Measurements from ENCODE around the gene SH3TC1.

SH3TC1 gene

GRCh38 chr4:8233672-8234484, 34.8 kb downstream of the SH3TC1 start:
- no peak for DNase-seq

GRCh38 chr4:8234715-8235114, 35.6 kb downstream of the SH3TC1 start:
- DNase-seq: no peak

GRCh38 chr4:8235224-8235623, 36.1 kb downstream of the SH3TC1 start:
- DNase-seq: no peak

- no peak for DNase-seq
Measured at GRCh38 chr4:8235686-8236085, 36.6 kb downstream of the SH3TC1 start.

- no peak for DNase-seq
Measured at GRCh38 chr4:8236106-8236919, 37.2 kb downstream of the SH3TC1 start.

GRCh38 chr4:8236920-8237195, 37.8 kb downstream of the SH3TC1 start:
- no peak for DNase-seq

GRCh38 chr4:8237256-8237989, 38.3 kb downstream of the SH3TC1 start:
- DNase-seq: no peak

GRCh38 chr4:8238036-8238511, 39.0 kb downstream of the SH3TC1 start:
- no peak for DNase-seq

- DNase-seq: no peak
Measured at GRCh38 chr4:8238515-8239053, 39.5 kb downstream of the SH3TC1 start.

- no peak for DNase-seq
Measured at GRCh38 chr4:8239226-8239625, 40.1 kb downstream of the SH3TC1 start.

GRCh38 chr4:8239661-8240060, 40.6 kb downstream of the SH3TC1 start:
- no peak for DNase-seq

GRCh38 chr4:8240211-8241041, 41.3 kb downstream of the SH3TC1 start:
- no peak for DNase-seq

- no peak for DNase-seq
Measured at GRCh38 chr4:8241211-8241779, 42.2 kb downstream of the SH3TC1 start.

GRCh38 chr4:8241895-8242696, 43.0 kb downstream of the SH3TC1 start:
- DNase-seq: peak; percentile 89 to 91

GRCh38 chr4:8242782-8243560, 43.9 kb downstream of the SH3TC1 start:
- DNase-seq: no peak

GRCh38 chr4:8244001-8244757, 45.1 kb downstream of the SH3TC1 start:
- DNase-seq: no peak

- no peak for DNase-seq
Measured at GRCh38 chr4:8244931-8245460, 45.9 kb downstream of the SH3TC1 start.

- DNase-seq: no peak
Measured at GRCh38 chr4:8245884-8246833, 47.1 kb downstream of the SH3TC1 start.
